Nephron progenitor cell (in vitro differentiated cells): ENCODE measurements around the gene SBK2.
"Not testable (repeated sequence)": the region's sequence is repeated elsewhere in the genome, so short reads cannot be mapped to it uniquely, and the experiment has no call there.

ENCODE experiments used
- DNase-seq: peaks from one replicate; pipeline ENCODE4 v3.0.0; 2021
- H3K27ac Mint-ChIP-seq: 2 replicates; pipeline ENCODE4 v1.8.0; 2021; ENCODE audit warnings: mild to moderate bottlenecking, moderate library complexity, mixed read lengths
- H3K27me3 Mint-ChIP-seq: 2 replicates; pipeline ENCODE4 v1.8.0; 2021; ENCODE audit warnings: mild to moderate bottlenecking, low read depth, mixed read lengths; ENCODE audit not compliant: poor library complexity
- H3K36me3 Mint-ChIP-seq: 2 replicates; pipeline ENCODE4 v1.8.0; 2021; ENCODE audit warnings: low read depth, mixed read lengths
- H3K4me1 Mint-ChIP-seq: 2 replicates; pipeline ENCODE4 v1.8.0; 2021; ENCODE audit warnings: mixed read lengths
- H3K4me3 Mint-ChIP-seq: 2 replicates; pipeline ENCODE4 v1.8.0; 2021; ENCODE audit warnings: mild to moderate bottlenecking, moderate library complexity, mixed read lengths
- H3K9me3 Mint-ChIP-seq: 2 replicates; pipeline ENCODE4 v1.8.0; 2021; ENCODE audit warnings: mild to moderate bottlenecking, moderate library complexity, mixed read lengths
- CTCF ChIP-seq: fragments of 200-600 bp; sonication (generic); IDR thresholded peaks from 2 replicates; pipeline ENCODE4 v1.5.0; 2021; ENCODE audit warnings: antibody characterized with exemption

Gene SBK2

GRCh38 chr19:55576746-55577145 lies 39.8 kb upstream of the SBK2 start:
- peaks cover 29% of the 10 kb centered on the region for H3K36me3 Mint-ChIP-seq
- DNase-seq, result no peak
- no peak for TF ChIP-seq CTCF
- peaks cover 7% of the 10 kb centered on the region for H3K27me3 Mint-ChIP-seq
- peak overlapping the region; percentile 88 for H3K27ac Mint-ChIP-seq
- no peaks in the 10 kb centered on the region for H3K9me3 Mint-ChIP-seq
- H3K4me1 Mint-ChIP-seq, result peaks cover 32% of the 10 kb centered on the region
- H3K4me3 Mint-ChIP-seq, result peak overlapping the region; percentile 76

GRCh38 chr19:55573929-55574328 lies 37.0 kb upstream of the SBK2 start:
- Mint-ChIP-seq H3K36me3 (peaks cover 29% of the 10 kb centered on the region), H3K4me1 (peaks cover 18% of the 10 kb centered on the region)
- DNase-seq, H3K27ac Mint-ChIP-seq, H3K27me3 Mint-ChIP-seq, H3K4me3 Mint-ChIP-seq, H3K9me3 Mint-ChIP-seq: not testable (repeated sequence)

DNA sequence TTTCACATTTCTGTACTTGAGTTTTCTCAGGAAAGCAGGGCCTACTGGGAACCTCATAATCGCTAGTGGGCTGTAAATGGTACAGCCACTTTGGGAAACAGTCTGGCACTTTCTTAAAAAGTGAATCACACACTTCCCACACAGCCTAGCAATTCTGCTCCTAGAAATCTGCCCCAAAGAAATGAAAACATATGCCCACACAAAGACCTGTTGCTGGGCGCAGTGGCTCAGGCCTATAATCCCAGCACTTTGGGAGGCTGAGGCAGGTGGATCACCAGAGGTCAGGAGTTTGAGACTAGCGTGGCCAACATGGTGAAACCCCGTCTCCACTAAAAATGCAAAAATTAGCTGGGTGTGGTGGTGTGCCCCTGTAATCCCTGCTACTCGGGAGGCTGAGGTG lies 32.5 kb upstream of the SBK2 start:
- not testable (repeated sequence) for H3K4me3 Mint-ChIP-seq, DNase-seq, H3K27ac Mint-ChIP-seq, H3K36me3 Mint-ChIP-seq, H3K9me3 Mint-ChIP-seq
- H3K27me3 Mint-ChIP-seq, result peaks cover 18% of the 10 kb centered on the region
- H3K4me1 Mint-ChIP-seq, result peaks cover 22% of the 10 kb centered on the region

GRCh38 chr19:55567708-55568328 lies 30.9 kb upstream of the SBK2 start:
- no peaks in the 10 kb centered on the region for H3K36me3 Mint-ChIP-seq
- TF ChIP-seq CTCF, result no peak
- H3K4me3 Mint-ChIP-seq, result no peak overlapping the region
- peaks cover 36% of the 10 kb centered on the region for H3K4me1 Mint-ChIP-seq
- DNase-seq, result no peak
- H3K27ac Mint-ChIP-seq, result no peak overlapping the region
- no peaks in the 10 kb centered on the region for H3K9me3 Mint-ChIP-seq
- peaks cover 17% of the 10 kb centered on the region for H3K27me3 Mint-ChIP-seq

DNA sequence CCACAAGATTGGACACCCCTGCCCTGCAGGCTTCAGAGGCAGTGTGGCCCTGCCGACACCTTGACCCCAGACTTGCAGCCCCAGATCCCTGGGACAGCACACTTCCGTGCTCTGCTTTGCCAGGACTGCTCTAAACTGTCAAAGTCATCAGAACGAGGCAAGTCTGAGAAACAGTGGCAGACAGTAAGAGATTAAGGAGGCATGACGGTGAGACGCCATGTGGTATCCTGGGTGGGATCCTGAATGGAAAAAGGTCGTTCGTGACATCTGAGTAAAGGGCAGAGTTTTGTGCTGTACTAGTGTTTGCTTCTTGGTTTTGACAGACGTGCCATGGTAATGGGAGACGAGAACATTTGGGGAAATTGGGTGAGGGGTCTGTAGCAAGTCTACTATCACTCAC lies 29.9 kb upstream of the SBK2 start:
- TF ChIP-seq CTCF, result no peak
- Mint-ChIP-seq H3K9me3 (no peaks in the 10 kb centered on the region), H3K4me1 (peaks cover 29% of the 10 kb centered on the region), H3K36me3 (no peaks in the 10 kb centered on the region), H3K4me3 (no peak overlapping the region), H3K27ac (peak overlapping the region; percentile 57), H3K27me3 (peaks cover 12% of the 10 kb centered on the region)
- DNase-seq, result no peak

DNA sequence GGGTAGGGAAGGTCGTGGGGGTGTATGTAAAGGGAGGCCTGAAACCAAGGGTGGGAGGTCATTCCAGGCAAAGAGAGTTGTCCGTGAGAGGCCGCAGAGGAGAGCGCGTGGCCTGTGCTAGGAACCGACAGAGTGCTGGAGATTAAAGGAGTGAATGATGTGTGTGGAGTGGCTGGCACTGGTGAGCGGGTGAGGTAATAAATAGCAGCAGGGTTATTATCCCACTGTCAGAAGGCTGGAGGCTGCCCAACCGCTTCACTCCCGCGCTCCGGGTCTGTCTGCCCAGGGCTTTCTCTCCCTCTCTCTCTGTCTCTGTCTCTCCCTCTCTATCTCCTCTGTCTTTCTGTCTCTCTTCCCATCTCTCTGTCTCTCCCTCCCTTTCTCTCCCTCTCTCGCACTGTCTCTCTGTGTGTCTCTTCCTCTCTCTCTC lies 26.3 kb upstream of the SBK2 start:
- H3K4me3 Mint-ChIP-seq, result peak overlapping the region; percentile 70
- H3K4me1 Mint-ChIP-seq, result peaks cover 41% of the 10 kb centered on the region
- no peaks in the 10 kb centered on the region for H3K9me3 Mint-ChIP-seq
- H3K36me3 Mint-ChIP-seq, result no peaks in the 10 kb centered on the region
- no peak for DNase-seq
- peak overlapping the region; percentile 96 for H3K27ac Mint-ChIP-seq
- H3K27me3 Mint-ChIP-seq, result peaks cover 23% of the 10 kb centered on the region
- no peak for TF ChIP-seq CTCF

- Mint-ChIP-seq H3K27me3 (peaks cover 25% of the 10 kb centered on the region), H3K4me1 (peaks cover 51% of the 10 kb centered on the region), H3K36me3 (no peaks in the 10 kb centered on the region), H3K9me3 (no peaks in the 10 kb centered on the region), H3K4me3 (no peak overlapping the region), H3K27ac (no peak overlapping the region)
- no peak for DNase-seq
- no peak for TF ChIP-seq CTCF
Observed at GRCh38 chr19:55559684-55560083, 22.8 kb upstream of the SBK2 start.
